Activated CD8-positive, alpha-beta memory T cell treated with anti-CD3 and anti-CD28 coated beads, Interleukin-2, amount 50 U/mL, for 1 hour (primary cell): ENCODE measurements around the gene RNF144A.

Experiments
- DNase-seq: peaks from one replicate; pipeline ENCODE4 v3.0.0-alpha.2; 2020; ENCODE audit errors: extremely low read depth

Gene RNF144A

GRCh38 chr2:7044253-7045250 is 127.3 kb downstream of the RNF144A start:
- peak; percentile 13 for DNase-seq

- no peak for DNase-seq
Observed at GRCh38 chr2:7045601-7046590, 128.7 kb downstream of the RNF144A start.

GRCh38 chr2:7047661-7048060 is 130.4 kb downstream of the RNF144A start:
- DNase-seq = no peak

GRCh38 chr2:7048762-7049294 is 131.6 kb downstream of the RNF144A start:
- no peak for DNase-seq

- no peak for DNase-seq
Observed at GRCh38 chr2:7052404-7052803, 135.2 kb downstream of the RNF144A start.

- DNase-seq = no peak
Observed at GRCh38 chr2:7053650-7054265, 136.5 kb downstream of the RNF144A start.

- DNase-seq = no peak
Observed at GRCh38 chr2:7057865-7058400, 140.7 kb downstream of the RNF144A start.

- no peak for DNase-seq
Observed at GRCh38 chr2:7060156-7060555, 142.9 kb downstream of the RNF144A start.

GRCh38 chr2:7060631-7061449 is 143.6 kb downstream of the RNF144A start:
- DNase-seq = no peak

GRCh38 chr2:7061450-7061789 is 144.2 kb downstream of the RNF144A start:
- no peak for DNase-seq

GRCh38 chr2:7061921-7062320 is 144.7 kb downstream of the RNF144A start:
- DNase-seq = no peak

GRCh38 chr2:7063789-7064188 is 146.6 kb downstream of the RNF144A start:
- DNase-seq = no peak

GRCh38 chr2:7068457-7068856 is 151.2 kb downstream of the RNF144A start:
- DNase-seq = no peak

GRCh38 chr2:7070483-7070882 is 153.3 kb downstream of the RNF144A start:
- DNase-seq = no peak

- no peak for DNase-seq
Observed at GRCh38 chr2:7071154-7071553, 153.9 kb downstream of the RNF144A start.

- DNase-seq = no peak
Observed at GRCh38 chr2:7071916-7072556, 154.8 kb downstream of the RNF144A start.

GRCh38 chr2:7073901-7074300 is 156.7 kb downstream of the RNF144A start:
- DNase-seq = no peak

- no peak for DNase-seq
Observed at GRCh38 chr2:7075834-7076233, 158.6 kb downstream of the RNF144A start.

- DNase-seq = no peak
Observed at GRCh38 chr2:7077660-7078267, 160.6 kb downstream of the RNF144A start.
